ENCODE measurements around the gene PDCL2. TPM values are rescaled to one million over a fixed set of nuclear protein-coding genes. Genes with fewer than 3 reads are reported as not detected.

The PDCL2 gene
- total and polyA plus RNA-seq, 9 of the 15 experiments (the other 6 are each of a cell fraction or from before 2014, with no cell fraction given), result 0.62 to 2.5 (median 1.2) TPM

DNA sequence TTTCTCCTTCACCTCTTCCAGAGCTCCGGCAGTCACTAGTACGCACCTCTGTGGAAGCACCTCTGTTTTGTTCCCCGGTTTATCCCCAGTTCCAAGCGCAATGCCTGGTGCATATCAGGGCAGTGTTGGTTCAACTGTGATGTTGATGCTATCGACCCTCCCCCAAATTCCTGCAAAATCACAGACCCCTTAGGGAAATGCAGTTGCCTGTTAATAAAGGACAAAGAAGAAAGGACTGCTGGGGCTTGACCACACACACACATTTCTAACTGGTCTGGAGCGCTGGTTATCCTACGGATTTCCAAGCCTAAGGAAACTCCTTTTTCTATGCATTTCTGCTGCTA lies 44.6 kb upstream of the PDCL2 start (continued):
- TF ChIP-seq CHD4 (IDR thresholded peaks at IDR 0.05; ENCODE audit: insufficient read depth, insufficient replicate concordance, low read depth, low read length, poor library complexity, severe bottlenecking) (no peak), TEAD1 (CRISPR knock-in tag; IDR thresholded peaks at IDR 0.05) (no peak), YBX1 (IDR thresholded peaks at IDR 0.05) (no peak), PCBP2 (IDR thresholded peaks at IDR 0.05; ENCODE audit: low read depth, low read length, poor library complexity, severe bottlenecking) (no peak), FOXM1 (IDR thresholded peaks at IDR 0.05; ENCODE audit: low read depth) (no peak), FOXM1 (CRISPR knock-in tag; IDR thresholded peaks at IDR 0.05; ENCODE audit: low read depth) (no peak), HDAC2 (IDR thresholded peaks at IDR 0.05) (peak; percentile 51; the same call in 1 of the 2 replicates), NFRKB (IDR thresholded peaks at IDR 0.05; ENCODE audit: low read depth) (peak; percentile 34; the same call in 1 of the 2 replicates), BRCA1 (IDR thresholded peaks at IDR 0.05) (no peak), BRCA1 (CRISPR knock-in tag; IDR thresholded peaks at IDR 0.05) (no peak), SMARCB1 (IDR thresholded peaks at IDR 0.05; ENCODE audit: insufficient read length, low read depth) (no peak), MBD2 (IDR thresholded peaks at IDR 0.05; ENCODE audit: borderline replicate concordance, low read depth) (no peak), ZNF75A (CRISPR knock-in tag; IDR thresholded peaks at IDR 0.05) (no peak)
- TF ChIP-seq, protein P1, sequence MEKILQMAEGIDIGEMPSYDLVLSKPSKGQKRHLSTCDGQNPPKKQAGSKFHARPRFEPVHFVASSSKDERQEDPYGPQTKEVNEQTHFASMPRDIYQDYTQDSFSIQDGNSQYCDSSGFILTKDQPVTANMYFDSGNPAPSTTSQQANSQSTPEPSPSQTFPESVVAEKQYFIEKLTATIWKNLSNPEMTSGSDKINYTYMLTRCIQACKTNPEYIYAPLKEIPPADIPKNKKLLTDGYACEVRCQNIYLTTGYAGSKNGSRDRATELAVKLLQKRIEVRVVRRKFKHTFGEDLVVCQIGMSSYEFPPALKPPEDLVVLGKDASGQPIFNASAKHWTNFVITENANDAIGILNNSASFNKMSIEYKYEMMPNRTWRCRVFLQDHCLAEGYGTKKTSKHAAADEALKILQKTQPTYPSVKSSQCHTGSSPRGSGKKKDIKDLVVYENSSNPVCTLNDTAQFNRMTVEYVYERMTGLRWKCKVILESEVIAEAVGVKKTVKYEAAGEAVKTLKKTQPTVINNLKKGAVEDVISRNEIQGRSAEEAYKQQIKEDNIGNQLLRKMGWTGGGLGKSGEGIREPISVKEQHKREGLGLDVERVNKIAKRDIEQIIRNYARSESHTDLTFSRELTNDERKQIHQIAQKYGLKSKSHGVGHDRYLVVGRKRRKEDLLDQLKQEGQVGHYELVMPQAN (IDR thresholded peaks at IDR 0.05; ENCODE audit: borderline replicate concordance), result no peak
- TF ChIP-seq, protein P2, sequence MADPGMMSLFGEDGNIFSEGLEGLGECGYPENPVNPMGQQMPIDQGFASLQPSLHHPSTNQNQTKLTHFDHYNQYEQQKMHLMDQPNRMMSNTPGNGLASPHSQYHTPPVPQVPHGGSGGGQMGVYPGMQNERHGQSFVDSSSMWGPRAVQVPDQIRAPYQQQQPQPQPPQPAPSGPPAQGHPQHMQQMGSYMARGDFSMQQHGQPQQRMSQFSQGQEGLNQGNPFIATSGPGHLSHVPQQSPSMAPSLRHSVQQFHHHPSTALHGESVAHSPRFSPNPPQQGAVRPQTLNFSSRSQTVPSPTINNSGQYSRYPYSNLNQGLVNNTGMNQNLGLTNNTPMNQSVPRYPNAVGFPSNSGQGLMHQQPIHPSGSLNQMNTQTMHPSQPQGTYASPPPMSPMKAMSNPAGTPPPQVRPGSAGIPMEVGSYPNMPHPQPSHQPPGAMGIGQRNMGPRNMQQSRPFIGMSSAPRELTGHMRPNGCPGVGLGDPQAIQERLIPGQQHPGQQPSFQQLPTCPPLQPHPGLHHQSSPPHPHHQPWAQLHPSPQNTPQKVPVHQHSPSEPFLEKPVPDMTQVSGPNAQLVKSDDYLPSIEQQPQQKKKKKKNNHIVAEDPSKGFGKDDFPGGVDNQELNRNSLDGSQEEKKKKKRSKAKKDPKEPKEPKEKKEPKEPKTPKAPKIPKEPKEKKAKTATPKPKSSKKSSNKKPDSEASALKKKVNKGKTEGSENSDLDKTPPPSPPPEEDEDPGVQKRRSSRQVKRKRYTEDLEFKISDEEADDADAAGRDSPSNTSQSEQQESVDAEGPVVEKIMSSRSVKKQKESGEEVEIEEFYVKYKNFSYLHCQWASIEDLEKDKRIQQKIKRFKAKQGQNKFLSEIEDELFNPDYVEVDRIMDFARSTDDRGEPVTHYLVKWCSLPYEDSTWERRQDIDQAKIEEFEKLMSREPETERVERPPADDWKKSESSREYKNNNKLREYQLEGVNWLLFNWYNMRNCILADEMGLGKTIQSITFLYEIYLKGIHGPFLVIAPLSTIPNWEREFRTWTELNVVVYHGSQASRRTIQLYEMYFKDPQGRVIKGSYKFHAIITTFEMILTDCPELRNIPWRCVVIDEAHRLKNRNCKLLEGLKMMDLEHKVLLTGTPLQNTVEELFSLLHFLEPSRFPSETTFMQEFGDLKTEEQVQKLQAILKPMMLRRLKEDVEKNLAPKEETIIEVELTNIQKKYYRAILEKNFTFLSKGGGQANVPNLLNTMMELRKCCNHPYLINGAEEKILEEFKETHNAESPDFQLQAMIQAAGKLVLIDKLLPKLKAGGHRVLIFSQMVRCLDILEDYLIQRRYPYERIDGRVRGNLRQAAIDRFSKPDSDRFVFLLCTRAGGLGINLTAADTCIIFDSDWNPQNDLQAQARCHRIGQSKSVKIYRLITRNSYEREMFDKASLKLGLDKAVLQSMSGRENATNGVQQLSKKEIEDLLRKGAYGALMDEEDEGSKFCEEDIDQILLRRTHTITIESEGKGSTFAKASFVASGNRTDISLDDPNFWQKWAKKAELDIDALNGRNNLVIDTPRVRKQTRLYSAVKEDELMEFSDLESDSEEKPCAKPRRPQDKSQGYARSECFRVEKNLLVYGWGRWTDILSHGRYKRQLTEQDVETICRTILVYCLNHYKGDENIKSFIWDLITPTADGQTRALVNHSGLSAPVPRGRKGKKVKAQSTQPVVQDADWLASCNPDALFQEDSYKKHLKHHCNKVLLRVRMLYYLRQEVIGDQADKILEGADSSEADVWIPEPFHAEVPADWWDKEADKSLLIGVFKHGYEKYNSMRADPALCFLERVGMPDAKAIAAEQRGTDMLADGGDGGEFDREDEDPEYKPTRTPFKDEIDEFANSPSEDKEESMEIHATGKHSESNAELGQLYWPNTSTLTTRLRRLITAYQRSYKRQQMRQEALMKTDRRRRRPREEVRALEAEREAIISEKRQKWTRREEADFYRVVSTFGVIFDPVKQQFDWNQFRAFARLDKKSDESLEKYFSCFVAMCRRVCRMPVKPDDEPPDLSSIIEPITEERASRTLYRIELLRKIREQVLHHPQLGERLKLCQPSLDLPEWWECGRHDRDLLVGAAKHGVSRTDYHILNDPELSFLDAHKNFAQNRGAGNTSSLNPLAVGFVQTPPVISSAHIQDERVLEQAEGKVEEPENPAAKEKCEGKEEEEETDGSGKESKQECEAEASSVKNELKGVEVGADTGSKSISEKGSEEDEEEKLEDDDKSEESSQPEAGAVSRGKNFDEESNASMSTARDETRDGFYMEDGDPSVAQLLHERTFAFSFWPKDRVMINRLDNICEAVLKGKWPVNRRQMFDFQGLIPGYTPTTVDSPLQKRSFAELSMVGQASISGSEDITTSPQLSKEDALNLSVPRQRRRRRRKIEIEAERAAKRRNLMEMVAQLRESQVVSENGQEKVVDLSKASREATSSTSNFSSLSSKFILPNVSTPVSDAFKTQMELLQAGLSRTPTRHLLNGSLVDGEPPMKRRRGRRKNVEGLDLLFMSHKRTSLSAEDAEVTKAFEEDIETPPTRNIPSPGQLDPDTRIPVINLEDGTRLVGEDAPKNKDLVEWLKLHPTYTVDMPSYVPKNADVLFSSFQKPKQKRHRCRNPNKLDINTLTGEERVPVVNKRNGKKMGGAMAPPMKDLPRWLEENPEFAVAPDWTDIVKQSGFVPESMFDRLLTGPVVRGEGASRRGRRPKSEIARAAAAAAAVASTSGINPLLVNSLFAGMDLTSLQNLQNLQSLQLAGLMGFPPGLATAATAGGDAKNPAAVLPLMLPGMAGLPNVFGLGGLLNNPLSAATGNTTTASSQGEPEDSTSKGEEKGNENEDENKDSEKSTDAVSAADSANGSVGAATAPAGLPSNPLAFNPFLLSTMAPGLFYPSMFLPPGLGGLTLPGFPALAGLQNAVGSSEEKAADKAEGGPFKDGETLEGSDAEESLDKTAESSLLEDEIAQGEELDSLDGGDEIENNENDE (IDR thresholded peaks at IDR 0.05; ENCODE audit: low read depth, low read length), result no peak
- TF ChIP-seq, protein P3, sequence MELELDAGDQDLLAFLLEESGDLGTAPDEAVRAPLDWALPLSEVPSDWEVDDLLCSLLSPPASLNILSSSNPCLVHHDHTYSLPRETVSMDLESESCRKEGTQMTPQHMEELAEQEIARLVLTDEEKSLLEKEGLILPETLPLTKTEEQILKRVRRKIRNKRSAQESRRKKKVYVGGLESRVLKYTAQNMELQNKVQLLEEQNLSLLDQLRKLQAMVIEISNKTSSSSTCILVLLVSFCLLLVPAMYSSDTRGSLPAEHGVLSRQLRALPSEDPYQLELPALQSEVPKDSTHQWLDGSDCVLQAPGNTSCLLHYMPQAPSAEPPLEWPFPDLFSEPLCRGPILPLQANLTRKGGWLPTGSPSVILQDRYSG (tag; conservative IDR thresholded peaks at IDR 0.05; ENCODE audit: low read depth), result no peak

Data from K562 (cell line).